GM12872 (cell line): ENCODE results near the gene CA5A.

ENCODE experiments used
- CTCF ChIP-seq: IDR thresholded peaks from 3 replicates; pipeline ENCODE4 v1.5.1; 2011; ENCODE audit warnings: low read depth, mild to moderate bottlenecking, low read length, moderate library complexity; ENCODE audit not compliant: insufficient read depth

Gene CA5A

GRCh38 chr16:87974178-87974577, 37.8 kb upstream of the CA5A start:
- TF ChIP-seq CTCF: no peak

- no peak for TF ChIP-seq CTCF
Observed at GRCh38 chr16:87973717-87974116, 37.4 kb upstream of the CA5A start.

- no peak for TF ChIP-seq CTCF
Observed at GRCh38 chr16:87971933-87972332, 35.6 kb upstream of the CA5A start.

GRCh38 chr16:87970186-87970585, 33.9 kb upstream of the CA5A start:
- TF ChIP-seq CTCF: no peak

GRCh38 chr16:87968541-87968940, 32.2 kb upstream of the CA5A start:
- TF ChIP-seq CTCF: no peak

GRCh38 chr16:87966685-87967185, 30.4 kb upstream of the CA5A start:
- TF ChIP-seq CTCF: no peak

- no peak for TF ChIP-seq CTCF
Observed at GRCh38 chr16:87966064-87966645, 29.8 kb upstream of the CA5A start.

GRCh38 chr16:87965417-87965816, 29.1 kb upstream of the CA5A start:
- no peak for TF ChIP-seq CTCF
